Activated B cell treated with CpG ODN at 0.5 μM for 24 hours (primary cell): ENCODE results near the gene ARID3C. TPM values are rescaled to one million over a fixed set of nuclear protein-coding genes. Genes with fewer than 3 reads are reported as not detected.

Source experiments
- ATAC-seq: fragments of 200-7000 bp; cut with Tn5 transposase; one replicate; pipeline ENCODE4 v1.10.0; 2021; ENCODE audit warnings: low read depth, mild to moderate bottlenecking, moderate library complexity
- CTCF ChIA-PET: fragments of 350-600 bp; sonication (Branson Sonifier 250); formaldehyde crosslinking; loops from one replicate; lab custom pipeline; 2021; ENCODE audit warnings: antibody characterized with exemption; lab: Charles Lee
- POLR2A ChIA-PET: fragments of 350-600 bp; sonication (Branson Sonifier 250); formaldehyde crosslinking; loops from one replicate; lab custom pipeline; 2021; ENCODE audit warnings: antibody characterized with exemption; lab: Charles Lee
- DNase-seq: peaks from one replicate; pipeline ENCODE4 v3.0.0; 2022
- H3K27ac Mint-ChIP-seq: one replicate; pipeline ENCODE4 v1.8.0; 2020; ENCODE audit warnings: mixed read lengths
- H3K27me3 Mint-ChIP-seq: one replicate; pipeline ENCODE4 v1.8.0; 2021; ENCODE audit warnings: mixed read lengths
- H3K36me3 Mint-ChIP-seq: one replicate; pipeline ENCODE4 v1.8.0; 2021; ENCODE audit warnings: low read depth, mixed read lengths
- H3K4me1 Mint-ChIP-seq: one replicate; pipeline ENCODE4 v1.8.0; 2021; ENCODE audit warnings: mixed read lengths
- H3K4me3 Mint-ChIP-seq: one replicate; pipeline ENCODE4 v1.8.0; 2020; ENCODE audit warnings: mild to moderate bottlenecking, mixed read lengths
- H3K9me3 Mint-ChIP-seq: one replicate; pipeline ENCODE4 v1.8.0; 2020; ENCODE audit warnings: mixed read lengths
- intact Hi-C: fragments of 100-400 bp; cut with micrococcal nuclease; formaldehyde crosslinking; loops from one replicate; pipeline ENCODE4 v1.15.1; 2024
- total RNA-seq: library from RNA; stranded (reverse); gene quantifications from 2 replicates; pipeline ENCODE4 v1.2.3, GENCODE V29; 2022
- TF ChIP-seq, protein P1 (sequence below): fragments of 200-600 bp; IDR thresholded peaks from one replicate; pipeline ENCODE4 v1.8.0; 2022; ENCODE audit warnings: antibody characterized with exemption, mild to moderate bottlenecking

ARID3C gene
- total RNA-seq, 1 donor from 2014 or later, result not detected

DNA sequence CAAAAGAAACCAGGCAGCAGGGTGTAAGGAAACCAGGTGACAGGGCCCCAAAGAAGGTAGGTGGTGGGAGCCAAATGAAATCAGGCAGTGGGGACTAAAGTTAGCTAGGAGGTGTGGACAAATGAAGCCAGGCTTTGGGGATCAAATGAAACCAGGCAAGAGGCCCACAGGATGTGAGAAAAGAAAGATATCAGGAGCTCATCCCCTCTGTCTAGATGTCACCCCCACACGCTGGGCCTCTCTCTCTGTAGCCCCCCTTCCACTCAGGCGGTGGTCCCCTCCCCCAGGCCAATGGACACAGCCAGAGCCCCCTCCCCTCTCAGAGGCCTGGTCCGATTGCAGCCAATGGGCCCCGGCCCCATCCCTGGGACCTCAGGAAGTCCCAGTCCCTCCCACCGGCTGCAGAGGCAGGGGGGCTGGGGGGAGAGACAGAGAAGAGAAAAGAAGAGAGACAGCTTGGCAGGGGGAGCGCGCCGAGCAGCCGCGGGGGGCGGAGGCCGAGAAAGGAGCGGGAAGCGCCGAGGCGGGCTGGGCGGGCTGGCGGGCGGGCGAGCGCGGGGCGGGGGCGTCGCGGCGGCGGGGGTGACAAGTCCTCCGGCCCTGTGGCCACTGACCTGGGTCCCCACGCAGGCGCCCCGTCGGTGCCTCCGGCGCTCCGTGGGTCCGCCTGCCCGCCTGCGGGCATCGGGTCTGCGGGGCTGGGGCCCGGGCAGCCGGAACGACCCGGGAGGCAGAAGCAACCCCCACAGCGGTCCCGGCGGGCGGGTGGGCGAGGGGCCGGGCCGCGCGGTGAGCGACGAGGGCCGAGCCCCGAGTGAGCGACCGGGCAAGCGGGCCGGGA, 51.2 kb downstream of the ARID3C start:
- TF ChIP-seq, protein P1, sequence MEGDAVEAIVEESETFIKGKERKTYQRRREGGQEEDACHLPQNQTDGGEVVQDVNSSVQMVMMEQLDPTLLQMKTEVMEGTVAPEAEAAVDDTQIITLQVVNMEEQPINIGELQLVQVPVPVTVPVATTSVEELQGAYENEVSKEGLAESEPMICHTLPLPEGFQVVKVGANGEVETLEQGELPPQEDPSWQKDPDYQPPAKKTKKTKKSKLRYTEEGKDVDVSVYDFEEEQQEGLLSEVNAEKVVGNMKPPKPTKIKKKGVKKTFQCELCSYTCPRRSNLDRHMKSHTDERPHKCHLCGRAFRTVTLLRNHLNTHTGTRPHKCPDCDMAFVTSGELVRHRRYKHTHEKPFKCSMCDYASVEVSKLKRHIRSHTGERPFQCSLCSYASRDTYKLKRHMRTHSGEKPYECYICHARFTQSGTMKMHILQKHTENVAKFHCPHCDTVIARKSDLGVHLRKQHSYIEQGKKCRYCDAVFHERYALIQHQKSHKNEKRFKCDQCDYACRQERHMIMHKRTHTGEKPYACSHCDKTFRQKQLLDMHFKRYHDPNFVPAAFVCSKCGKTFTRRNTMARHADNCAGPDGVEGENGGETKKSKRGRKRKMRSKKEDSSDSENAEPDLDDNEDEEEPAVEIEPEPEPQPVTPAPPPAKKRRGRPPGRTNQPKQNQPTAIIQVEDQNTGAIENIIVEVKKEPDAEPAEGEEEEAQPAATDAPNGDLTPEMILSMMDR, result no peak
- Mint-ChIP-seq H3K9me3 (no peaks in the 10 kb centered on the region), H3K27ac (no peak overlapping the region), H3K4me1 (peaks cover 12% of the 10 kb centered on the region), H3K27me3 (peaks cover 53% of the 10 kb centered on the region), H3K4me3 (peak overlapping the region; percentile 70), H3K36me3 (no peaks in the 10 kb centered on the region)
- ATAC-seq (no peak), DNase-seq (no peak)
- CTCF ChIA-PET, result no interaction called here
- intact Hi-C loops, result no loop called here
- POLR2A ChIA-PET, result no interaction called here

DNA sequence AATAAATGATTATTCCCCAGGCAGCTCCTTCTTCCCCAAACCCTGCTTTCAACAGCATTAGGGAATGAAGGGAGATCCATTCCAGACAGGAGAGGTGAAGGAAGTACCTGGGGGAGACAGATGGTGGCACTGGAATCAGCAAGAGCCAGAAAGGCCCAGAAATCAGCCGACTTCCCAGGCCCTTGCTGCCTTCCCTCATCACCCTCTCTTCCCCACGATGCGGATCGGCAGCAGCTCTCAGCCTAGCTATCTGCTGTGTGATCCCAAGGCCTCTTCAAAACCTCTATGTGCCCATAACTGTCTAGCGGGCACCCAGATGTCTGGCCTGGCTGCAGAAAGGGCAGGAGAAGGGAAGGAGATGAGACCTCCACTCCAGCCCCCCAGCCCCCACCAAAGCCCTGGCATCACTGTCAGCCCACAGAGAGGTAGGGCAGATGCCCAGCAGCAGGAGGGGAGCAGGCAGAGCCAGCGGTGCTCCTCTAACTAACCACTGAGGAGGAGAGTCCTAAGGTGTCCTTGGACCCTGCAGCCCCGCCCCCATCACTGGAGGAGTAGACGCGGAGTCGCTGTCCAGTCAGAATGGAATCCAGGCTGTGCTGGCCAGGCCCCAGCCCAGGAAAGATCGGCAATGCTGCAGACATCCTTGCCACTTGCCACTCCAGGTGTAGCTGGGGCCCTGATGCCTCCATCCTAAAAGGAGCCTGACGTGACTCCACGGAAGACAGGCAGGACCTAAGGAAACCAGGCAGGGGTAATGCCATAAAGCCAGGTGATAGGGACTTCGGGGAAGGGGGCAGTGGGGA, 52.1 kb downstream of the ARID3C start:
- Mint-ChIP-seq H3K9me3 (no peaks in the 10 kb centered on the region), H3K4me3 (peak overlapping the region; percentile 70)
- no peak for ATAC-seq

DNA sequence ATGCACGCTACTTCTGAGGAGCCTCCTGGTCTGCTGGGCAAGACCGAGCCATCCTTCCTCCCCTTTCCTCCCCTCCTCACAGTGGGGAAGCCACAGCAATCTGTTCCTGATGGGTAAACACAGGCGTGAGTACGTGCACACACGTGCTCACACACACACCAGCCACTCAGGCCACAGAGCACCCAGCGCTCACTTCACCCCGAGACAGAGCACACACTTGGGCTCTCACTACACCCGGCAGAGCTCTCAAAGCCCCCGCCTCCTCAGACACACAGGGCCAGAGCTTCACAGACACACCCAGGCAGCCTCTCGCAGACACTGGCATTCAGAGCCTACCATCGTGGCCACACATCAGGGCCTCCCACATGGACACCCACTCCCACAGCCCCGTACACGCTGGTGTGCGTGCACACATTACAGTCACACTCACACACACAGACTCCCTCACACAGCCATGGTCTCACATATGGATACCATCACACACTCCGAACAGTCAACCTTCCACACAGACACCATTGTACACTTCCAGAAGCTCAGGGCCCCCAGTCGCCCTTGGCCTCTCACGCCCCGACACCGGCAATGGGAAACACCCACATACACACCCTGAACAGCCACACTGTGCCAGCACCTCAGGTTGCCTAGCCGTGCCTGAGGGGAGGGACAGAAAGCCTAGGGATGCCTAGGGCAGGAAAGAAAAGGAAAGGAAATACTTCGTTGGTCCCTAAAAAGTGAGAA, 52.8 kb downstream of the ARID3C start:
- peaks cover 46% of the 10 kb centered on the region for H3K27me3 Mint-ChIP-seq
- ChIA-PET POLR2A (no interaction called here), CTCF (interaction anchor here (0.8 kb wide), 1 partner anchor 15 kb away, joined by 3 read pairs; no protein-coding TSS in a partner anchor)
- H3K9me3 Mint-ChIP-seq, result no peaks in the 10 kb centered on the region
- intact Hi-C loops, result no loop called here
- no peak overlapping the region for H3K4me3 Mint-ChIP-seq
- TF ChIP-seq, protein P1, result no peak
- no peak for DNase-seq
- no peaks in the 10 kb centered on the region for H3K36me3 Mint-ChIP-seq
- peaks cover 19% of the 10 kb centered on the region for H3K4me1 Mint-ChIP-seq
- no peak for ATAC-seq
- H3K27ac Mint-ChIP-seq, result no peak overlapping the region

More for the DNA sequence above, 52.1 kb downstream of the ARID3C start:
- Mint-ChIP-seq H3K36me3 (no peaks in the 10 kb centered on the region), H3K27ac (no peak overlapping the region), H3K27me3 (peaks cover 52% of the 10 kb centered on the region), H3K4me1 (peaks cover 16% of the 10 kb centered on the region)
- POLR2A ChIA-PET, result no interaction called here
- TF ChIP-seq, protein P1, result no peak
- intact Hi-C loops, result no loop called here
- CTCF ChIA-PET, result interaction anchor here (0.8 kb wide), 1 partner anchor 15 kb away, joined by 3 read pairs; no protein-coding TSS in a partner anchor
- DNase-seq, result no peak

DNA sequence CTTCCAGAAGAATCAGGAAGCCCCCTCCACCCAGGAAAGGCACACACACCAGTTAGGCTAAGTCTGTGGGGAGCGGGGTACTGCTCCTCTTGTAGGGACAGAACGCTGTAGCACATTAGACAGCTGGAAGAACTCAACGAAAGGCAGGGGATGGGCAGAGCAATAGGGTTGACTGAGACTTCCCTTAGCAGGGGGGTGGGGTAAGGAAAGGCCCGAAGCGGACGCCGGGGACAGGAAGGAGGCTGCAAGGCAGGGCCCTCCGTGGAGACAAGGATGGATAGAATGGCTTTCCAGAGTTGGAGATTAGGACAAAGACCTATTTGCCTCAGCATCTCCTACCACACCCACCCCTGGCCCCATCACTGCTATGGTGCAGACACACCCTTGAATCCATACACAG, 53.6 kb downstream of the ARID3C start:
- ATAC-seq (no peak), DNase-seq (no peak)
- intact Hi-C loops, result no loop called here
- TF ChIP-seq, protein P1, result no peak
- POLR2A ChIA-PET, result no interaction called here
- Mint-ChIP-seq H3K27ac (no peak overlapping the region), H3K36me3 (no peaks in the 10 kb centered on the region), H3K27me3 (peaks cover 38% of the 10 kb centered on the region), H3K4me1 (peaks cover 19% of the 10 kb centered on the region), H3K9me3 (no peaks in the 10 kb centered on the region), H3K4me3 (no peak overlapping the region)
- CTCF ChIA-PET, result no interaction called here
